ENCODE measurements around the gene OTX2. TPM values are rescaled to one million over a fixed set of nuclear protein-coding genes. Genes with fewer than 3 reads are reported as not detected.
A peak's percentile ranks its signal among the peaks of the same experiment; 100 is the strongest.

Gene OTX2
- not detected in 2 replicates for total RNA-seq

GRCh38 chr14:56810147-56810719 lies at the start of gene OTX2:
OTX2 (minus strand) TSS chr14:56810479; CDS start chr14:56805456, 5,023 bp downstream.
- Mint-ChIP-seq H3K9me3 (peaks cover 8% of the 10 kb centered on the region), H3K36me3 (ENCODE audit: low read depth) (peaks cover 8% of the 10 kb centered on the region), H3K27ac (peak within 1 kb of the TSS; percentile 85), H3K4me1 (ENCODE audit: low read depth) (peaks cover 17% of the 10 kb centered on the region), H3K27me3 (ENCODE audit: insufficient read depth) (peaks cover 79% of the 10 kb centered on the region), H3K4me3 (peak within 1 kb of the TSS; percentile 10)
- intact Hi-C loops (cut with micrococcal nuclease) = loop anchor here (5.0 kb wide), 1 partner anchor 257 kb away; no protein-coding TSS in a partner anchor
- no peak for DNase-seq (ENCODE audit: low spot score)

- H3K27ac Mint-ChIP-seq = no peak overlapping the region
- intact Hi-C loops (cut with micrococcal nuclease) = no loop called here
These were observed 48.1 kb upstream of the OTX2 start for GRCh38 chr14:56858422-56858821.

DNA sequence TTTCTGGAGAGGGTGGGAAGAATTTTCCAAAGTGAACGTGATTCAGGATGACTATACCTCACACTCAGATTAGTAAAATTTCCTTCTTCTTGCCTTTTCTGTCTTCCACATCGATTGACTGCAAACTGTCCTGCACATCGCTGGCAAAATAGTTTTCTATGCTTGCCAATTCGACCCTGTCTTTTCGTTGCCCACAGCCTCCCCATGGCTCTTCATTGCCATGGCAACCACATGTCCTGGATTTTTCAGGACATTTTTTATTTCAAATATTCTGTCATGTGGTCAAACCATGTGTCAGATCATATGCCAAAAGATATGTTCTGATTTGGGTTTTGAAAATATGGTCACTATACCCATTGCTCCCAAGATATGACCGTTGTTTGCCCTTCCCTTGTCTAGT lies 46.9 kb upstream of the OTX2 start:
- Mint-ChIP-seq H3K27ac (no peak overlapping the region), H3K9me3 (no peaks in the 10 kb centered on the region), H3K27me3 (ENCODE audit: insufficient read depth) (peaks cover 16% of the 10 kb centered on the region), H3K4me3 (no peak overlapping the region), H3K36me3 (ENCODE audit: low read depth) (no peaks in the 10 kb centered on the region), H3K4me1 (ENCODE audit: low read depth) (no peaks in the 10 kb centered on the region)
- no peak for DNase-seq (ENCODE audit: low spot score)
- intact Hi-C loops (cut with micrococcal nuclease) = no loop called here

More at GRCh38 chr14:56858422-56858821, 48.1 kb upstream of the OTX2 start:
- H3K9me3 Mint-ChIP-seq = no peaks in the 10 kb centered on the region
- no peak for DNase-seq (ENCODE audit: low spot score)
- H3K36me3 Mint-ChIP-seq (ENCODE audit: low read depth) = no peaks in the 10 kb centered on the region
- no peaks in the 10 kb centered on the region for H3K4me1 Mint-ChIP-seq (ENCODE audit: low read depth)
- no peak overlapping the region for H3K4me3 Mint-ChIP-seq
- peaks cover 16% of the 10 kb centered on the region for H3K27me3 Mint-ChIP-seq (ENCODE audit: insufficient read depth)

- H3K9me3 Mint-ChIP-seq = no peaks in the 10 kb centered on the region
- intact Hi-C loops (cut with micrococcal nuclease) = no loop called here
- no peak overlapping the region for H3K27ac Mint-ChIP-seq
- DNase-seq (ENCODE audit: low spot score) = no peak
- H3K36me3 Mint-ChIP-seq (ENCODE audit: low read depth) = no peaks in the 10 kb centered on the region
- no peaks in the 10 kb centered on the region for H3K4me1 Mint-ChIP-seq (ENCODE audit: low read depth)
- H3K27me3 Mint-ChIP-seq (ENCODE audit: insufficient read depth) = peaks cover 16% of the 10 kb centered on the region
- H3K4me3 Mint-ChIP-seq = no peak overlapping the region
These were observed 45.7 kb upstream of the OTX2 start for GRCh38 chr14:56855891-56856461.

GRCh38 chr14:56854325-56854724 lies 44.0 kb upstream of the OTX2 start:
- Mint-ChIP-seq H3K9me3 (no peaks in the 10 kb centered on the region), H3K4me3 (no peak overlapping the region), H3K36me3 (ENCODE audit: low read depth) (no peaks in the 10 kb centered on the region), H3K27ac (no peak overlapping the region), H3K27me3 (ENCODE audit: insufficient read depth) (peaks cover 14% of the 10 kb centered on the region), H3K4me1 (ENCODE audit: low read depth) (no peaks in the 10 kb centered on the region)
- intact Hi-C loops (cut with micrococcal nuclease) = no loop called here
- no peak for DNase-seq (ENCODE audit: low spot score)

- H3K27ac Mint-ChIP-seq = no peak overlapping the region
- no peak overlapping the region for H3K4me3 Mint-ChIP-seq
- no peaks in the 10 kb centered on the region for H3K36me3 Mint-ChIP-seq (ENCODE audit: low read depth)
- intact Hi-C loops (cut with micrococcal nuclease) = no loop called here
- H3K9me3 Mint-ChIP-seq = no peaks in the 10 kb centered on the region
- H3K4me1 Mint-ChIP-seq (ENCODE audit: low read depth) = no peaks in the 10 kb centered on the region
- DNase-seq (ENCODE audit: low spot score) = no peak
- H3K27me3 Mint-ChIP-seq (ENCODE audit: insufficient read depth) = peaks cover 9% of the 10 kb centered on the region
These were observed 37.0 kb upstream of the OTX2 start for GRCh38 chr14:56846970-56847930.

DNA sequence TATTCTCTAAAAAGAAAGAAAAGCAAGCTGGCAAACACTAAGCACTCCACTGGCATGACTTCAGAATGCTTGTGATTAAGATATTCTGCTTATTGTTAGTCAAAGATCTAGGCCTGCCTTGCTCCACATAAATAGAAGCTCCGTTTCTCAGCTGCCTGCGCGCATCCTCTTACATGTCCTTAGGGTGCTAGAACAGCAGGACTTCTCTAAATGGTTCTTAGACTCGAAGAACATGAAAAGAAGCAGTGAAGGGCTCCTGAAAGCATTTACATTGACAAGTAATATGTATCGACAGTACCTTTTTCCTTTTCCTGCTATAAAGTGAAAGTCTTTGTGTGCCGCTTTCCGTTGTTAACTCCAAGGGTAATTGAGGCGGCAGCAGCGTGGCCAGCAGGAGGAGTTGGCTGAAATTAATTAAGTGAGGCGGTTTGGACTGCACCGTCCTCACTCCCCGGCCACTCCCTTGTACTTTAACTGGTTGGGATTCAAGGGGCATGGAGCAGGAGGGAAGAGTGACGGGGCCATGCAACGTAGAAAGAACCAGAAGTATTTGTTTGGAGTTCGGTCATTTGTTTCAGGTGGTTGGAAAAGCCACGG lies 34.2 kb upstream of the OTX2 start:
- Mint-ChIP-seq H3K36me3 (ENCODE audit: low read depth) (no peaks in the 10 kb centered on the region), H3K9me3 (no peaks in the 10 kb centered on the region), H3K4me3 (no peak overlapping the region), H3K27me3 (ENCODE audit: insufficient read depth) (peaks cover 9% of the 10 kb centered on the region), H3K27ac (no peak overlapping the region), H3K4me1 (ENCODE audit: low read depth) (no peaks in the 10 kb centered on the region)
- DNase-seq (ENCODE audit: low spot score) = no peak
- intact Hi-C loops (cut with micrococcal nuclease) = no loop called here

DNA sequence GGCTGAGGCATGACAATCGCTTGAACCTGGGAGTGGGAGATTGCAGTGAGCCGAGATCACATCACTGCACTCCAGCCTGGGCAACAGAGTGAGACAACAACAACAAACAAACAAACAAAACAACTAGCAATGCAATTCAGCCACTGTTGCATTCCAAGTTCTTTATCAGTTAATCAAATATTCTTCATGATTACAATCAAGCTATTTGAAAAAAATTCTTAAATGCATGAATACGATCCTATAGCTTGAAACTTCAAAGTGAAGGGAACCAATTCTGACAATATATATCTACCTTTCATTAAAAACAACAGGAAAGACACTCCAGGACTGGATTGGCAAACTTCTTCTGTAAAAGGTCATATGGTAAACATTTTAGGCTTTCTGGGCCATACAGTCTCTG lies 31.3 kb upstream of the OTX2 start:
- no peaks in the 10 kb centered on the region for H3K4me1 Mint-ChIP-seq (ENCODE audit: low read depth)
- H3K27ac Mint-ChIP-seq = no peak overlapping the region
- intact Hi-C loops (cut with micrococcal nuclease) = no loop called here
- H3K36me3 Mint-ChIP-seq (ENCODE audit: low read depth) = no peaks in the 10 kb centered on the region
- H3K9me3 Mint-ChIP-seq = no peaks in the 10 kb centered on the region
- peaks cover 9% of the 10 kb centered on the region for H3K27me3 Mint-ChIP-seq (ENCODE audit: insufficient read depth)
- no peak for DNase-seq (ENCODE audit: low spot score)
- no peak overlapping the region for H3K4me3 Mint-ChIP-seq

GRCh38 chr14:56840221-56840620 lies 29.9 kb upstream of the OTX2 start:
- no peaks in the 10 kb centered on the region for H3K9me3 Mint-ChIP-seq
- H3K36me3 Mint-ChIP-seq (ENCODE audit: low read depth) = no peaks in the 10 kb centered on the region
- H3K27me3 Mint-ChIP-seq (ENCODE audit: insufficient read depth) = peaks cover 9% of the 10 kb centered on the region
- no peak overlapping the region for H3K4me3 Mint-ChIP-seq
- no peak overlapping the region for H3K27ac Mint-ChIP-seq
- intact Hi-C loops (cut with micrococcal nuclease) = no loop called here
- no peak for DNase-seq (ENCODE audit: low spot score)
- H3K4me1 Mint-ChIP-seq (ENCODE audit: low read depth) = no peaks in the 10 kb centered on the region

DNA sequence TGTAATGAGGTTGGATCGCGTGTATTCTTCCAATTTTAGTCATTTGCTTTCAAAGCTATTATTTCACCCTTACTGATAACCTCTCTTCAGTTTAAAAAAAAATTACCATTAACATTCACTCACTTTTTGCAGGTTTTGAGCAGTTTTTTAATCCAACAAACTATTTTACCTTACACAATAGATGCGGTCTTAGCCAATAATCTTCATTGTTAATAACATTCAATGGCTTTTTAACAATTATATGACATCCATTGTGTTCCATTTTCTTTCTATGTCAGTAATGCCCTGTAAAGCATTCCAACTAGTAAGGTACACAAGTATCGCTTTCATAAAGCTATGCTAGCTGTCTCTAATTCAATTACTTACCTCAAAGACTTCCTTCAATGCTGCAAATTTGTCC lies 18.9 kb upstream of the OTX2 start:
- H3K4me3 Mint-ChIP-seq = no peak overlapping the region
- H3K27me3 Mint-ChIP-seq (ENCODE audit: insufficient read depth) = peaks cover 2% of the 10 kb centered on the region
- no peak overlapping the region for H3K27ac Mint-ChIP-seq
- DNase-seq (ENCODE audit: low spot score) = no peak
- no peaks in the 10 kb centered on the region for H3K36me3 Mint-ChIP-seq (ENCODE audit: low read depth)
- intact Hi-C loops (cut with micrococcal nuclease) = no loop called here
- H3K9me3 Mint-ChIP-seq = no peaks in the 10 kb centered on the region
- H3K4me1 Mint-ChIP-seq (ENCODE audit: low read depth) = no peaks in the 10 kb centered on the region

- intact Hi-C loops (cut with micrococcal nuclease) = no loop called here
- Mint-ChIP-seq H3K4me3 (no peak overlapping the region), H3K36me3 (ENCODE audit: low read depth) (no peaks in the 10 kb centered on the region), H3K4me1 (ENCODE audit: low read depth) (no peaks in the 10 kb centered on the region), H3K27me3 (ENCODE audit: insufficient read depth) (peaks cover 6% of the 10 kb centered on the region), H3K27ac (no peak overlapping the region), H3K9me3 (no peaks in the 10 kb centered on the region)
- no peak for DNase-seq (ENCODE audit: low spot score)
These were observed 15.9 kb upstream of the OTX2 start for GRCh38 chr14:56826214-56826613.

- Mint-ChIP-seq H3K27me3 (ENCODE audit: insufficient read depth) (peaks cover 21% of the 10 kb centered on the region), H3K9me3 (no peaks in the 10 kb centered on the region), H3K4me3 (no peak overlapping the region), H3K36me3 (ENCODE audit: low read depth) (no peaks in the 10 kb centered on the region), H3K27ac (no peak overlapping the region), H3K4me1 (ENCODE audit: low read depth) (no peaks in the 10 kb centered on the region)
- intact Hi-C loops (cut with micrococcal nuclease) = no loop called here
- no peak for DNase-seq (ENCODE audit: low spot score)
These were observed 11.7 kb upstream of the OTX2 start for GRCh38 chr14:56821805-56822610.

Measured in activated T-helper 1 cell treated with anti-CD3 and anti-CD28 coated beads, Interleukin-12 subunit alpha, Interleukin-12 subunit beta, Interleukin-2, Interleukin-4 antibody, amounts not matched to agents 30 ng/mL and 10 ng/mL and 1 ng/mL, durations not matched to agents 14 hours and 24 hours and 36 hours (primary cell).